Calu3 (cell line): ENCODE results near the gene BCL7A. TPM values are rescaled to one million over a fixed set of nuclear protein-coding genes. Genes with fewer than 3 reads are reported as not detected.

Experiments
- BruUV-seq: library from RNA; stranded (reverse); fragments of 400-500 nt; replicated peaks from 2 replicates; lab custom pipeline; 2021; lab: Mats Ljungman, UMichigan
- CTCF ChIA-PET: fragments of 300-600 bp; sonication (Branson Sonifier 250); formaldehyde crosslinking; loops from one replicate; lab custom pipeline; 2022; ENCODE audit warnings: antibody characterized with exemption; lab: Charles Lee
- DNase-seq: peaks from one replicate; pipeline ENCODE4 v3.0.0; 2022
- H3K27ac Mint-ChIP-seq: one replicate; pipeline ENCODE4 v1.8.0; 2022; ENCODE audit warnings: mixed read lengths; ENCODE audit not compliant: unreplicated experiment
- H3K27me3 Mint-ChIP-seq: one replicate; pipeline ENCODE4 v1.8.0; 2022; ENCODE audit warnings: mixed read lengths; ENCODE audit not compliant: unreplicated experiment
- H3K36me3 Mint-ChIP-seq: one replicate; pipeline ENCODE4 v1.8.0; 2022; ENCODE audit warnings: mild to moderate bottlenecking, moderate library complexity, mixed read lengths; ENCODE audit not compliant: insufficient read depth, unreplicated experiment
- H3K4me1 Mint-ChIP-seq: one replicate; pipeline ENCODE4 v1.8.0; 2022; ENCODE audit warnings: mild to moderate bottlenecking, low read depth, mixed read lengths; ENCODE audit not compliant: unreplicated experiment
- H3K4me3 Mint-ChIP-seq: one replicate; pipeline ENCODE4 v1.8.0; 2022; ENCODE audit warnings: mild to moderate bottlenecking, low read depth, moderate library complexity, mixed read lengths; ENCODE audit not compliant: unreplicated experiment
- H3K9me3 Mint-ChIP-seq: one replicate; pipeline ENCODE4 v1.8.0; 2022; ENCODE audit warnings: low read depth, mixed read lengths; ENCODE audit not compliant: unreplicated experiment
- intact Hi-C: fragments of 100-400 bp; cut with micrococcal nuclease; formaldehyde crosslinking; loops from one replicate; pipeline ENCODE4 v1.10.0; 2022; ENCODE audit not compliant: unreplicated experiment
- total RNA-seq: library from RNA; stranded (reverse); gene quantifications from 2 replicates; pipeline ENCODE4 v1.2.3, GENCODE V29; 2022
- TF ChIP-seq, protein P1 (sequence below): fragments of 200-600 bp; IDR thresholded peaks from one replicate; pipeline ENCODE4 v1.8.0; 2022; ENCODE audit warnings: antibody characterized with exemption; ENCODE audit not compliant: unreplicated experiment

Gene BCL7A
- total RNA-seq, 1 experiment from 2014 or later = 21.0 TPM

- DNase-seq = no peak
- CTCF ChIA-PET = no interaction called here
- intact Hi-C loops = no loop called here
- Mint-ChIP-seq H3K27me3 (no peaks in the 10 kb centered on the region), H3K27ac (no peak overlapping the region), H3K36me3 (peaks cover 5% of the 10 kb centered on the region), H3K4me1 (peaks cover 8% of the 10 kb centered on the region), H3K9me3 (no peaks in the 10 kb centered on the region), H3K4me3 (no peak overlapping the region)
- no TSS peak for BruUV-seq
- TF ChIP-seq, protein P1, sequence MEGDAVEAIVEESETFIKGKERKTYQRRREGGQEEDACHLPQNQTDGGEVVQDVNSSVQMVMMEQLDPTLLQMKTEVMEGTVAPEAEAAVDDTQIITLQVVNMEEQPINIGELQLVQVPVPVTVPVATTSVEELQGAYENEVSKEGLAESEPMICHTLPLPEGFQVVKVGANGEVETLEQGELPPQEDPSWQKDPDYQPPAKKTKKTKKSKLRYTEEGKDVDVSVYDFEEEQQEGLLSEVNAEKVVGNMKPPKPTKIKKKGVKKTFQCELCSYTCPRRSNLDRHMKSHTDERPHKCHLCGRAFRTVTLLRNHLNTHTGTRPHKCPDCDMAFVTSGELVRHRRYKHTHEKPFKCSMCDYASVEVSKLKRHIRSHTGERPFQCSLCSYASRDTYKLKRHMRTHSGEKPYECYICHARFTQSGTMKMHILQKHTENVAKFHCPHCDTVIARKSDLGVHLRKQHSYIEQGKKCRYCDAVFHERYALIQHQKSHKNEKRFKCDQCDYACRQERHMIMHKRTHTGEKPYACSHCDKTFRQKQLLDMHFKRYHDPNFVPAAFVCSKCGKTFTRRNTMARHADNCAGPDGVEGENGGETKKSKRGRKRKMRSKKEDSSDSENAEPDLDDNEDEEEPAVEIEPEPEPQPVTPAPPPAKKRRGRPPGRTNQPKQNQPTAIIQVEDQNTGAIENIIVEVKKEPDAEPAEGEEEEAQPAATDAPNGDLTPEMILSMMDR = no peak
Observed at GRCh38 chr12:121990114-121990647, 31.5 kb upstream of the BCL7A start.

DNA sequence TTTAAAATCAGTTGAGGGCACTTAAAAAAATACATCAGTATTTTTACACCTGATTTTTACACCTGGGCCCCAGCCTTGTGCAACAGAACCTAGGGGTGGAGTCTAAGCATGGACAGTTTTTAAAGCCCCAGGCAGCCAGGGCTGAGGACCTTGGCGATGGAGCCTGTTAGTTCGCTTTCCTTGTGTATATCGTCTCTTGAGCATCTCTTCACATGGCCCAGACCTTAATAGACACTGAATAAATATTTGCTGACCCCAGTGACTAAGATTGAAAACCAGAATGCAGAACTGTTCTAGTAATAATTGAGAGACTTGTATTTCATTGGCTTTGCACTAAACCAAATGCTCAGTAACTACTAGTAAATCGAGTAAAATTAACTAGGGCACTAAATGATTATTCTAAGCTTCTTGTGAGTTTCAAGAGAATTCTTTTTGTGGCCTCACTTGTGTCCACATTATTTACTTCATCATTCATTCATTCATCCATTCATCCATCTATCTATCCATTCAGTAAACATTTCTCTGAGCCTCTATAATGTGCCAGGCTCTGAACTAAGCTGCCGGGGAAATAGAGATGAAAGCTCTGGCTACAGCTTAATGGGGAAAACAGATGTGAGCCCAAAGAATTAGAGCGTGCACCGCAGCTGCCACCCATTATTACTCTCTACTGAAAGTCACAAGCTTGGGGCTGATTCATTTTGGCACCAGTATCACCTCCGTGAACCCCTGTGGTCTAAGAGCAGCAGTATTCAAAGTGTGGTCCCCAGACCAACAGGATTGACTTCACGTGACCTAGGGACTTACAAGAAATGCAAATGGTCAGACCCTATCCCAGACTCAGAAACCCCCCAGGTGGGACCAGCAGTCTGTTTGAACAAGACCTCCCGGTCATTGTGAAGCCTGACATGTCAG is 30.7 kb upstream of the BCL7A start:
- Mint-ChIP-seq H3K27me3 (no peaks in the 10 kb centered on the region), H3K9me3 (no peaks in the 10 kb centered on the region), H3K4me3 (no peak overlapping the region), H3K4me1 (peaks cover 8% of the 10 kb centered on the region), H3K36me3 (peaks cover 5% of the 10 kb centered on the region), H3K27ac (no peak overlapping the region)
- no TSS peak for BruUV-seq
- DNase-seq = no peak
- TF ChIP-seq, protein P1 = no peak
- intact Hi-C loops = no loop called here
- CTCF ChIA-PET = interaction anchor here (0.5 to 1.1 kb wide), 3 partner anchors 64 to 235 kb away, joined by 3 read pairs; partner anchors contain the start of genes DIABLO and PSMD9

- Mint-ChIP-seq H3K27me3 (no peaks in the 10 kb centered on the region), H3K36me3 (peaks cover 5% of the 10 kb centered on the region), H3K27ac (peak overlapping the region; percentile 69), H3K9me3 (no peaks in the 10 kb centered on the region), H3K4me1 (peaks cover 8% of the 10 kb centered on the region), H3K4me3 (no peak overlapping the region)
- intact Hi-C loops = no loop called here
- BruUV-seq = no TSS peak
- CTCF ChIA-PET = interaction anchor here (0.5 to 1.2 kb wide), 8 partner anchors 8 to 197 kb away, joined by 3 to 5 read pairs (median 4); partner anchors contain the start of genes BCL7A and PSMD9
- peak; percentile 47 for DNase-seq
- TF ChIP-seq, protein P1 = no peak
Observed at GRCh38 chr12:121992059-121992879, 29.4 kb upstream of the BCL7A start.
